Stimulated activated CD8-positive, alpha-beta memory T cell treated with anti-CD3 and anti-CD28 coated beads, Interleukin-12 subunit alpha, Interleukin-12 subunit beta, amount 100 ng/mL, for 24 hours (primary cell): ENCODE measurements around the gene IFI44.

ENCODE experiments used
- DNase-seq: peaks from one replicate; pipeline ENCODE4 v3.0.0-alpha.2; 2020; ENCODE audit errors: extremely low read depth

IFI44 gene

DNA sequence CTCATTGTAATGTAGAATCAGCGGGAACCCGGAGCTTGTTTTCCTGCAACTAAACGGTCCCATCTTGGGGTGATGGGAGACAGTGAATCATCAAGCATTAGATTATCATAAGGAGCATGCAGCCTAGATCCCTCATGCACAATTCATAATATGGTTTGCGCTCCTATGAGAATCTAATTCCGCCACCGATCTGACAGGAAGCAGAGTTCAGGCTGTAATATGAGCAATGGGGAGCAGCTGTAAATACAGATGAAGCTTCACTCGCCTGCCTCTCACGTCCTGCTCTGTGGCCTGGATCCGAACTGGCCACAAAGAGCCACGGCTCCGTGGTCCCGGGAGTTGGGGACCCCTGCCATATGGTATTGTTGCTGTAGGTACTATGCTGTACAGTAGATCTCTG is 1.6 kb downstream of the IFI44 start:
- DNase-seq: no peak

DNA sequence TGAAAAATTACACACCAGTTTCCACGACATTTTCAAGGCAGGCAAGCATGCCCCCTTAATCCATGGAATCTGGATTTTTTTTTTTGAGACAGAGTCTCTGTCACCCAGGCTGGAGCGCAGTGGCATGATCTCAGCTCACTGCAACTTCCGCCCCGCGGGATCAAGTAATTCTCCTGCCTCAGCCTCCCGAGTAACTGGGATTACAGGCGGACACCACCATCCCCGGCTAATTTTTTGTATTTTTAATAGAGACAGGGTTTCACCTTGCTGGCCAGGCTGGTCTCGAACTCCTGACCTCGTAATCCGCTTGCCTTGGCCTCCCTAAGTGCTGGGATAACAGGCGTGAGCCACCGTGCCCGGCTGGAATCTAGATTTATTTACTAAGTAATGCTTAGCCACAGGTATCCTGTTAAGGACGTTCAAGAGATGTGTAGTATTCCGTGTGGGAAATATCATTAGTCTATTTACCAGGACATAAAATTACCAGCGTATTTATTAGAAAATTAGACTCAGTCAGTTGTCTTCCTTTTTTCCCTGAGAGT is 2.5 kb downstream of the IFI44 start:
- no peak for DNase-seq

DNA sequence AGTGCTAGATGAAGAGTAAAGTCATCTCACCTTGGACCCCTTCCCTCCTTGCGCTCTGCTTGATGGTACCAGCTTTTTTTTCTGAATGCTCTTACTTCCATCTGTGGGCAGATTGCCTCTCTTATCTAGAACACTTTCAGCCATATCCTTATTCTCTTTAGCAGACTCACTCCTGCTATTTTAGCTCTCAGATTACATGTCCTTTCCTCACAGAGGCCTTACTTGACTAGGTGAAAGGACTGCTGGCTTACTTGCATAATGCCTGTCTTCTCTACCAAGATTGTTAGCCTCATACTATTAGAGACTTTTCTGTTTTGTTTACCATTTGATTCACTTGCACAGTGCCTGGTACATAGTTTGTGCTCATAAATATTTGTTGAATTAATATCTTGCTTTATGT is 9.3 kb downstream of the IFI44 start:
- no peak for DNase-seq

DNA sequence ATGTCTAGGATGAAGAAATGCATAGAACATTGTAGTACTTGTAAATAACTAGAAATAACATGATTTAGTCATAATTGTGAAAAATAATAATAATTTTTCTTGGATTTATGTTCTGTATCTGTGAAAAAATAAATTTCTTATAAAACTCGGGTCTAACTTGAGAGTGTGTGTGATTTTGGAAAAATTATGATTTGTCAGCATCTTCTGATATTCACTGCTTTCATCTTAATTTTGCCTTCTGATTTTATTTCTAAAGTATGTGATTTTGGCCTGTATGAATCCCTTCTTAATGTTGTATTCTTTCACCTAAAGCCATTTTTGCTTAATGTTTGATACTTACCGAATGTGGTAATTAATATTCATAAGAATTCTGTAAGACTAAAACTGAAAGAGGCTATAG is 14.3 kb downstream of the IFI44 start:
- no peak for DNase-seq

DNA sequence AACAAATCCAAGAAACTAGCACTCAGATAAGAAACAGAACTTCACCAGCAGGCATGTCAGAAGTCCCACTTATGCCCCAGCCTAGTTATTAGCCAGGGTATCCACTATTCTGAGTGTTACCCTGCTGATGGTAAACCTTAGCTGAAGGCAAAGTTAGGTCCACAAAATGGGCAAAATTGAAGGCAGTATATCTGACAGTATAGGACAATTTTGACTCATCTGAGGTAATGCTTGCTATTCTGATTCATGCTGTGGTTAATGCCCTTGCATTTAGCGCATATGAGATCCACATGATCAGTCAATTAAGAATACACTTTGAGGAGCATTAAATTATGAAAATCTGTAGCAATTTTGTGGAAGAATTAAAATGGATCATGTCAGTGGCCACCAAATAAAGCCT is 15.1 kb downstream of the IFI44 start:
- no peak for DNase-seq

DNA sequence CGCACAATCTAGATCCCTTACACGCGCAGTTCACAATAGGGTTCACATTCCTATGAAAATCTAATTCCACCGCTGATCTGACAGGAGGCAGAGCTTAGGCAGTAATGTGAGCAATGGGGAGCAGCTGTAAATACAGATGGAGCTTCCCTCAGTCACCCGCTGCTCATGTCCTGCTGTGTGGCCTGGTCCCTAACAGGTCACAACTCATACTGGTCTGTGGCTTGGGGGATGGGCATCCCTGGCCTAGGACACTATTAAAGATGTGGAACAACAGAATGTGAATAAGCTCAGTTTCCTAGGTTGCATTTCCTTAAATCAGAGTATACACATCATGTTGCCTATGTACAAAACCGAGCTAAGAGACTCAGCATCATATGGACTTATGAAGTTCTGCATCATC is 16.2 kb downstream of the IFI44 start:
- DNase-seq: no peak

DNA sequence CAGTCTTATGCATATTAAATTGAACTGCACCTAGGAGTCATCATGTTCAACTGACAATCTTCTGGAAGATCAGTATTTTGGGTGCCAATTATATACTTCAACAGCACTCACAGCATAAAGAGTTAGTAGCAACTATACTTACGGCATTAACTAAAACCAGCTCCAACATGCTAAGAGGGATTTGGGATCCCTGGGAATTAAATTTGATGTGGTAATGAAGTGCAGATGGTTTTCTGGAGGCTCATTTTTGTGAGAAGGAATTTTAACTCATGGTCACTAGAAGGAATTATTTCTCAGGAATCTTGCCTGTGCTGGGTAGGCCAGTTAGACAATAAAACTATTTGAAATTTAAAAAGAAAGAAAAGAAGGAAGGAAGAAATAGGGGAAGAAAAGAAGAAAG is 18.3 kb downstream of the IFI44 start:
- no peak for DNase-seq

DNA sequence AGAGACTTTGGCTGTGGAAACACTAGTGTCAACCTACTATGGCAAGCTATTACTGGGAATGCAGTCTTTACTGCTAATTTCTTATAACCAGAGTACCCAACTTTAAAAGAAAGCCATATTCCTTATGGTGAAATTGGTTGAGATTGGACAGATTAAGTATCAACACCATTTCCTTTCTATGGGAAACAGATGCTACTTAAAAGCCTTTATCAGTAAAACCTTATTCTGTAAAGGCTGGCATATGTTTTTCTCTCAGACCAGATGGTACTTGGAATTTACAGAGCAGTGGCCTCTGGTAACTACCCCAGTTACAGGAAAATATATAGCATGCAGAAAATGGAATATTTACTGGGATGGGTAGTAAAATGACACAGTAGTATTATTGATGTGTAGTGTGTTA is 18.8 kb downstream of the IFI44 start:
- DNase-seq: no peak

DNA sequence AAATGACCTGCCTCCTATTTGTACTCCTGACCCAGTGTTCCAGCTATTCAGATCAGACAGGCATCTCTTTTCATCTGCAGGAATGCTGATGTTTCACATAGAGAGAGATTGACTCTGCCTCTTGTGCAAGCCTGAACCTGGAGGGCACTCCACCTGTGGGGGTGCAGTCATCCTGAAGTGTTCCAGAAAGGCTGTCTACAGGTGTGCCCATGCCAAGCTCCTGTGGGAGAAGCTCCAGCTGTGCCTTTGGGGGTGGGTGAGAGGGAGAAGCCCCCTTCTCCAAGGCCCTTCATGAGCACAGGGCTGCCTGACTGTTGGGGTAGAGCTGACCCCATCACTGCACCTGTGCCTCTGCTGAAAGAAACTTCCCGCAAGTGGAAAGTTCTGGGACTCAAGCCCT is 22.8 kb downstream of the IFI44 start:
- DNase-seq: no peak

DNA sequence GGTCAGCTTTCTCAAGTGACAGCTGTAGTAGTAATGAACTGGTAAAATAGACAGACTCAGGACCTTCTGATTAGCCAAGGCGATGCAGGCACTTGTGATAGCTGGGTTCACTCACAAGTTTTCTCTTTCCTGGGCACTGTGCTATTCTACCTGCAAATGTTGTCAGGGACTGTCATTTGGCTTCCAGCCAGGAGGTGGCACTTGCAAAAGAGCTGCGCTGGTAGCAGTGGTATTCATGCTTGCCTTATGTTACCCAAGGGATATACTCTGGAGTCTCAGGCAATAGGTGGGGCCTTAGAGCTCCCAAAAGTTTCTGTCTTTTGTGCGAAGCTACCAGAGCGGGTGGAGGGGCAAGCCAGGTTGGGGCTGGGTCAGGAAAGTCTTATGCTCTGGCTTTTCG is 23.5 kb downstream of the IFI44 start:
- no peak for DNase-seq

DNA sequence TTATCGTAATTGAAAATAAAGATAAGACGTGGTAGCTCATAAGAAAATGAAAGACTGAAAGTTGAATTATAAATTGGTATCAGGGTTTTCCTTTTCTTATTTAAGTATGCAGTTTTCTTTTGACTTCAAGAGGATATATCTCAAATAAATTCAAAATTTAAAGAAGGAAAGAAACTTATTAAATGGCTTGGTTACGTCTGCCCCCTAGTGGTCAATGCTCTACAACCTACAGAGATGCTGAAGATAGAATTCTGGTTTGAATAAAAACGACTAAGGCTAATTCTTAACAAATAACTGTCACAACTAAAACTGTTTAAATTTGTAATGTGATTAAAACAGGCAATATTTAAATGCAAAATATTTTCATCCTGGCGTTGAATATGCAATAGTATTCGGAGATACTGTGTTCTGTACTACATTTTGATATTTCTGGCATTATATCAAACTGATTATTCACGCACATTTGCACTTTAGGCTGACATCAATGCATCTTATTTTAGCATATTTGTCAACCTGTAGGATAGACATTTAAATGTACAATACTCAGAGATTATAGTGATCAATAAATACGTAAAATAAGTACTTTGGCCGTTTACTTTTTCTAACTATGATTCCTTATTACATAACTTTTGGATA is 26.8 kb downstream of the IFI44 start:
- peak; percentile 11 for DNase-seq

DNA sequence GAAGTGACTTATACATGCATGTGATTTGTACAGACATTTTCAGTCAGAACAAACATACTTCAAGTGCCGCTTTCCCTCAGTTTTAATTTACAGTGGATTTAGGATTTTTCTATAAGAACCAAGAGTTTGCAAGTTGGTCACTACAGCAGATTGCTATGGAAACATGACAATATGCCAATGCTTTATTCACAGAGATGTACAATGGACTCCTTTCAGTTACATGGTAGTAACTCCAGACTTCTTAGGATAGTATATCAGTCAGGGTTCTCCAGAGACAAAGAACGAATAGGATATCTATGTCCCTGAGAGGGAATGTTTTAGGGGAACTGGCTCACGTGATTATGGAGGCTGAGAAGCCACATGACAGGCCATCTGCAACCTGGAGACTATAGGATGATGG is 27.4 kb downstream of the IFI44 start:
- DNase-seq: no peak

DNA sequence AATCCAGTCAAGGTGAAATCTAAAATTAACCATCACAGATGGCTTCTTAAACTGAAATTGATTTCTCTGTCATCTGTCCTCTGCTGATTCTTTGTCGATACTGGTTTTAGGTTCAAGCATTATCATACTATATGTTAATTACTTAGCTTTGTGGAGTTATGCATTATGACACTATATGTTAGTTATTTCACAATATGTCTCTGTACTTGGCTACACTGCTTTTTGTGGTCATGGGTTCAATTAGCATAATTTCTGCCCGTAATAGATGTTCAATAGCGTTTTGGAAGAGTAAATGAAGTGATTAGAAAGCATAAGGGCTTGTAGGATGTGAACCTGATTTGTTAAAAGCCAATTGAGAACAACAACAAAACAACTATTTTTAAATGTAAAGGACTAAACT is 28.2 kb downstream of the IFI44 start:
- DNase-seq: no peak

DNA sequence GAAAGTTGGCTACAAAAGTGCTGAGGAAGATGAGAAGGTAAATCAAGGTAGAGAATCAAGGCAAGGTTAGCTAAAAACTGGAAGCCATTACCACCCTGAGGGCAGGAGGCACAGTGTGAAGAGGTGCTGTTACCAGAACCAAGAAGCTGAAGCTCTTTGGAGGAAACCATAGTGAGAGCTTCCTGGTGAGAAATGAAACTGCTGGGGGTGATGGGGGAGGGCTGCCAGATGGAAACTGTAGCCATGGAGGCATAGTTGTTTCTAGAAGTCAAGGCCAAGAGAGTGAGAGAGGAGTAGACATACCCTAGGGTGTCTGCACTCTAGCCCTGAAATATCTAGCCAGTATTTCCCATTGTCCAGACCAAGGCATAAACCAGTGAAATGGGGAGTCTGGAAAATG is 28.7 kb downstream of the IFI44 start:
- no peak for DNase-seq

DNA sequence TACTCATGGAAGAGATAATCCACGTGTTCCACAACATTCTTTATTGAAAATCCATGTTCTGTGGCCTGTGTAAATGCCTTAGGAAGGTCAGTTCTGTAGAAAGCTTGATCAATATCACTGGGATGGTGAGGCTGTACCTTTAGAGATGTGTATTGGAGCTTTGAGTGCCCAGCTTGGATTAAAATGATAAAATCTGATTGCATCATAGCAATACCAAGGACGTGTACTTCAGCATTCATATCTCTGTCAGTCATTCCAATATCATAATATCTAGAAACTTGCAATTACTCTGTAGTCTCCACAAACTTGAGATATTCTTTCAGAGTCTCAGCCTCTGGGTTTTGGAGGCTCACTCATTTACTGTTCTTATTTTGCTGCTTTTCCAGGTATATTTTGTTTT is 31.6 kb downstream of the IFI44 start:
- DNase-seq: no peak

DNA sequence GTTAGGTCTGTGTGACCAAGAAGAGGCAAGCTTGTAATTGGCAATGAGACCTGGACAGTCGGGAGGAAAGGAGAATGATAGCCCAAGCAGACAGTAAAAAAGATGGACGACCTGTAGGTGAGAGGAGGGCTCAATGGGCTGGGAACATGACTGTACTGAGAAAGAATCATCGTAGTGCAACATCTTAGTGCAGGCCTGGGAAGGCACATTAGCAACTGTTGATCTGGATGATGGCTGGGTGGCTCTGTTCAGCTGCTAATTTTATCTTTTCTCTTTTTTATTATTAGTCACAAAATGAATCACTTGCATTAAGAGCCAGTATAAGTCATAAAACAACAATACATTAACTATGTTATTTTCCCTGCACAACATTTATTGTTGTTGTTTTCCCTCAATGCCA is 32.9 kb downstream of the IFI44 start:
- DNase-seq: no peak

DNA sequence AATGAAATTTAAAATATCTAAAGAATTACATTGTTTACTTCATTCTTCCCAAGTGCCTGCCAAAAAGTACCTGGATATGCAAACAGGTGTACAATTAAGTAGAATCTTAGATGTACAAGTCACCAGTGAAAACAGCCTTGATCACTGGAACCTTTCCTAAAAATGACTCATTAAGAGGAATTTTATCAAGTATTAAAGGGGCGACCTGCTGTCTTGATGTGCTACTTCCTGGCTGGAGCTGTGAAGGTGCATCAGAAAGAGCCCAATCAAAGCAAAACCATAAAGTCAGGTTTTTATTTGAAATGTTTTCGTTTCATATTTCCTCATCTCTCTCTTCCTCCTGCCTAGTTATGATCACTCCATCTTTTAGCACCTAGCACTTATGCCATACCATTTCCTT is 33.4 kb downstream of the IFI44 start:
- DNase-seq: no peak

DNA sequence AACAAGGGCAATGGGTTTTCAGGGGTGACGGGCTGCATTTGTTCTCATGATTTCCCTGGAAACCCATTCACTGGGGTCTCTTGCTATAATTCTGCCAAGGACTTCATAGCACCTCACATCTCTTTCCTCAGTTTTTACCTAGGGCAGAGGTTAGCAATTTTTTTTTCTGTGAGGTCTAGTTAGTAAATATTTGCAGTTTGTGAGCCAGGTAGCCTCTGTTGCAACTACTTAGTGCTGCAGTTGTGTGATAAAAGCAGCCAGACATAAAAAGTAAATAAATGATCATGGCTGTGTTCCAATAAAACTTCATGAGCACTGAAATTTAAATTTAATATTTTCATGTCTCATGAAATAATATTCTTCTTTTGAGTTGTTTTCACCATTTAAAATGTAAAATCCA is 37.7 kb downstream of the IFI44 start:
- no peak for DNase-seq

DNA sequence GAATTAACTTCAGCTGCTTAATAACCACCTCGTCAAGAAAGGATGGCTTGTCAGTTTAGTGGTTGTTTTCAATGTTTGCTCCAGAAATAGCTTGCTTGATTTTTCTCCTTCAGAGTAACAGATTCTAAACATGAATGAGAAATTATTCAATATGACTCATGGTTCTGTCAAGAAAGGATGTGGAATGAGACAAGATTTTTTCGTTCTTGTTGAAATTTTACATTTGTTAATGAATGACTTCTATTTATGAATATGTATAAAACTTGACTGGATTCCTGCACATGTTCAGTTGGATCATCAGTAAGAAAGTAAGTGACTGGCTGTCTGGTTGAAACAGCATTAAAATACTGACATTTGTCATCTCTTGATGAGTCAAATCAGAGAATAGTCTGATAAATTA is 38.3 kb downstream of the IFI44 start:
- DNase-seq: no peak

DNA sequence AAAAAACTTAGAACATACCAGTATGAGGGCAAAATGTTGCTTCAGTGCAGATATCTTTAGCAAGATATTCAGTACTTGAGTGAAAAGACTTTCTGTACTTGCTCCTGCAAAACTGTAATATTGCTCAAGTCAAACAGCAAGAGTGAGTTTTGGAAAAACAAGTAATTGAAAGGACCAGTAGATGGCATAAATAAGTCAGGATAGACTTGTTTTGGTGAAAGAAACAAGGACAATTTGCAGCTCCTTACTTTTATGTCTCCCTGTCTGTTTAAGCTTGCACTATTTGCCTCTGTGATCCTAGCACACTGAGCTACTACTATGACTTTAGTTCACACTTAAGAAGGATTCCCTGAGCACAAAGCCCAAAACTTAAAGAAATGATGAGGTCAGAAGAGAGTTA is 39.1 kb downstream of the IFI44 start:
- DNase-seq: no peak

DNA sequence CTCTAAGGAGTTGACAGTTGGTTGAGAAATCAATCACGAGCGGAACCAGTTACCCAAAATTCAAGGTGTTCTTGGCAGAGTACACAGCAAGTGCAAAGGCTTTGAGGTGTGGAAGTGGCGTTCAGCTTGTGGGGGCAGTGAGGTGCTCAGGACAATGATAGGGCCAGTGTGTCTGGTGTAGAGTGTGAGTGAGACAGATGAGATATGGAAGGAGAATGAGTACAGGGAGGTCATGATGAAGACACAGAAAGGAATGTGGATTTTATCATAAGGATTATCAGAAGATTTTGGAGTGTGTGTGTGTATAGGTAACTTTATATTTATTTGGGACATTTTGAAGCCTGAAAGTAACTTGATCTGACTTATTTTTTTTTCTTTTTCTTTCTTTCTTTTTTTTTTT is 40.9 kb downstream of the IFI44 start:
- DNase-seq: no peak

DNA sequence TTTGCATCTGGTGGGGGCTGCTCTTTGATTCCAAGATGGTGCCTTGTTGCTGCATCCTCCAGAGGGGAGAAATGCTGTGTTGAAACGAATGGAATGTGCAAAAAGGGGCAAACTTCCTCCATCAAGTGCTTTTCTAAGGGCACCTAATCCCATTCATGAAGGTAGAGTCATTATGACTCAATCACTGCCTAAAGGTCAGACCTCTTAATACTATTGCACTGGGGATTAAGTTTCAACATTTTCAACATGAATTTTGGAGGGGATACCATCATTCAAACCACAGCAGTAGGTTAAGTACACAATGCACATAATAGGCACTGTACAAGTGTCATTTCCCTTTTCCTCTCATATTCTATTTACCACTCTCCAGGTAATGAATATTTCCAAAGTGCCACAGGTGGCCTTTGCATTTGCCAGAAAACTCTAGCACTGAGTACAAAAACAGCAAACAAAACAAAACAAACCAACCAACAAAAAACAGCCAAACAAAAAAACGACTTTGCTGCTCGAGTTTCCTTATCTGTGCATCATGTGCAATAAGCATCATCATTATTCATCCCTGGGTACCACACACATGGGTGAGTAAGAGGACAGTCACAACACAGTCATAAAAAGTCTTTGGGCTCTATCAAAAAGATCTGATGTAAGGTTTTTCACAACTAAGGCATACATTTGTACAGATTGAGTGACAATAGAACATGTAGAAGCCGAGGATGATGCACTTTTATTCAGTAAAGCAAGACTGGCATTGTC is 42.5 kb downstream of the IFI44 start:
- no peak for DNase-seq

DNA sequence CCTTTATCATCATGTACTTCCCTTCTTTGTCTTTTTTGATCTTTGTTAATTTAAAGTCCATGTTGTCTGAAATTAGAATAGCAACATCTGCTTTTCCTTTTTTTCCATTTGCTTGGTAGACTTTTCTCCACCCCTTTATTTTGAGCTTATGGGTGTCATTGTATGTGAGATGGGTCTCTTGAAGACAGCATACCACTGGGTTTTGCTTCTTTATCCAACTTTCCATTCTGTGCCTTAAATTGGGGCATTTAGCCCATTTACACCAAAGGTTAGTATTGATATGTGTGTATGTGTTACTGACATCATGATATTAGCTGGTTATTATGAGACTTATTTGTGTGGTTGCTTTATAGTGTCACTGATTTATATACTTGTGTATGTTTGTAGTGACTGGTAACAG is 50.2 kb downstream of the IFI44 start:
- no peak for DNase-seq

DNA sequence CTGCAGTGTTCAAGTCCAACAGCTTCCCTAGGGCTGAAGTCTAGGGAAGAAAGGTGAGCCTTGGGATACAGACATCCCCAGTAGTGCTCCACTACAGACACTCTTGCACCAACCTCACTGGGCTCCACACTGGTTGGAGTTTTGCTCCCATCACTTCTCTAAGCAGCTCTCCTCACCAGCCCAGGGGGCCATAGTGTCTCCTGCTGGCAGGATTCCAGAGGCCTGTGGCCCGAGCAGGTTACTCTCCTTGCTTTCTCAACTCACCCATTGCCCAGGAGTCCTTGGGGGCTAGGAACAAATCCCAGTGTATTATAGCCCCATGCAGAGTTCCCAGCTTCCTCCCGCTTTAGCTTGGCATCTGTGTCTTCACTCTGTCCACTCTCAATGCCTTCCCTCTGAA is 52.8 kb downstream of the IFI44 start:
- no peak for DNase-seq
